Mononuclear cell (primary cell): Measurements from ENCODE around the gene RGS3. TPM values are rescaled to one million over a fixed set of nuclear protein-coding genes. Genes with fewer than 3 reads are reported as not detected.
"Not testable (repeated sequence)": the region's sequence is repeated elsewhere in the genome, so short reads cannot be mapped to it uniquely, and the experiment has no call there.

ENCODE experiments used
- H3K27me3 ChIP-seq: 2 replicates; pipeline ENCODE4 v1.6.0; 2011; ENCODE audit warnings: low read length, control low read depth; ENCODE audit not compliant: insufficient read depth
- H3K4me1 ChIP-seq: 2 replicates; pipeline ENCODE4 v1.5.1; 2011; ENCODE audit warnings: mild to moderate bottlenecking, low read length, control low read depth; ENCODE audit not compliant: insufficient read depth
- H3K4me3 ChIP-seq: 2 replicates; pipeline ENCODE4 v1.5.1; 2011; ENCODE audit warnings: mild to moderate bottlenecking, low read length, moderate library complexity
- H3K9me3 ChIP-seq: 2 replicates; pipeline ENCODE4 v1.5.1; 2011; ENCODE audit warnings: low read depth, mild to moderate bottlenecking, control low read depth, low read length
- total RNA-seq: library from RNA; depleted of rRNA; stranded (reverse); fragments of >200 nt; gene quantifications from one replicate; pipeline ENCODE4 v1.2.3, GENCODE V29; 2012

RGS3 gene
- total RNA-seq, 1 donor, result 15.4 TPM

DNA sequence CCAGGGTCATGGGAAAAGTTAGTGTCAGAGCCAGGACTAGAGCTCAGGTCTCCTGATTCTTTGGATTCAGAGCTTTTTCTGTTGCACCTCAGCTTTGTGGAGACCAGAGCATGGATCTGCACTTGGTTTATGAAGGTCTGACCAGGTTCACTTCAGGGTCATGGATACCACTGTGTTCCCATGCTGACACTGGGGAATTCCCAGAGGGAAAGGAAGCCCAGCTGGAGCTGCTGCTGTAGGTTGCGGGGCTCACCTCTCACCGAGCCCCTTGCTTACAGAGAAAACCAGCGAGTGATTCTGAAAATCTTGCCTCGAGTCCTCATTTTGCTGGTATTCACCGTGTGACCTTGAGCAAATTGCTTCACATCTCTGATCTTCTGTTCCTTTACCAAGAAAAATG lies 83.0 kb downstream of the RGS3 start:
- no peaks in the 10 kb centered on the region for H3K9me3 ChIP-seq
- H3K27me3 ChIP-seq, result no peaks in the 10 kb centered on the region
- no peak overlapping the region for H3K4me3 ChIP-seq
- H3K4me1 ChIP-seq, result peaks cover 29% of the 10 kb centered on the region

- no peak overlapping the region for H3K4me3 ChIP-seq
- no peaks in the 10 kb centered on the region for H3K27me3 ChIP-seq
- H3K9me3 ChIP-seq, result no peaks in the 10 kb centered on the region
- H3K4me1 ChIP-seq, result peaks cover 29% of the 10 kb centered on the region
These were observed 84.0 kb downstream of the RGS3 start for GRCh38 chr9:113547501-113547900.

DNA sequence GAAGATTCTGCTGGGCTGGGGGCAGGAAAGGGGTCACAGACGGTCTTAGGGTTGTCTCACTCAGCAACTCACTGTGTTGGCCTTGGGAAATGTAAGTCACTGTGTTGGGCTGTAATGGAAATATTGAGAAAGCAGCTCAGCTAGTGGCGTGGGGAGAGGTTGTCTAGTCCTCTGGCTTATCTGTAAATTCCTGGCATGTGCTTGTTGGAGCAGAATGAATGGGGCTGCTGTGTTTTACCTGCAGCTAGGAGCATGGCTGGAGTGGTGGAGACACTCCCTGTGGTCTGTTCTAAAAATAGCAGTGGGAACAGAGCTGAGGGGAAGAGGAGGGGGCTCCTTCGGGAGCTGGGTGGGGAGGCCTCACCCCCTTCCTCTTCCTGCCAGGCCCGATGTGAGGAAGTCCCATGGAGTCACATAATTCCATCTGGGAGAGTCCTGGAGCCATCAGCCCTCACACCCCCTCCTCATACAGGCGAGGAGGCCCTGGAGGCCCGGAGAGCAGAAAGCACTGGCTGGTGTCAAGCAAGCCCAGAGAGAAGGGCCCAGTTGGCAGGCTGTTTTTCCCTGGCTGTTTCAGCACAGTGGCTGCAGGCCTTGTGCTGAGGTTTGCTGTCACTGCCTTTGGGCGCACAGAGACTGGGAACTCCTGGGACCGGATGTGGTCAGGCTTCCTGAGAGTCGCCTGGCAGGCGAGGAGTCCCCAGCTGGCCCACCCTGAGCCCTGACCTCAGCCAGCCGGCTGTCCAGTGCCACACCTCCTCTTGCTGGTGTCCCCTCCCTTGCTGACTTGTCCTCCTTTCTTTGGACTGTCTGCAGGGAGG lies 84.9 kb downstream of the RGS3 start:
- H3K9me3 ChIP-seq, result no peaks in the 10 kb centered on the region
- H3K4me3 ChIP-seq, result no peak overlapping the region
- H3K4me1 ChIP-seq, result peaks cover 29% of the 10 kb centered on the region
- no peaks in the 10 kb centered on the region for H3K27me3 ChIP-seq

DNA sequence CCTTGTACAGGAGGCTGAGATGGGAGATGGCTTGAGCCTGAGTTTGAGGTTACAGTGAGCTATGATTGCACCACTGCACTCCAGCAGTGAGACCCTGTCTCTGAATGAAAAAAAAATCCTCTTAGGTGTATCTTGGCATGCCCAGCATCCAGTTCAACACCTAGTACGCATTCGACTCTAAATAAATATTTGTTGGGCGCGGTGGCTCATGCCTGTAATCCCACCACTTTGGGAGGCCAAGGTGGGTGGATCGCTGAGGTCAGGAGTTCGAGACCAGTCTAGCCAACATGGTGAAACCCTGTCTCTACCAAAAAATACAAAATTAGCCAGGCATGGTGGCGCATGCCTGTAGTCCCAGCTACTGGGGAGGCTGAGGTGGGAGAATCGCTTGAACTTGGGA lies 86.4 kb downstream of the RGS3 start:
- not testable (repeated sequence) for H3K27me3 ChIP-seq

DNA sequence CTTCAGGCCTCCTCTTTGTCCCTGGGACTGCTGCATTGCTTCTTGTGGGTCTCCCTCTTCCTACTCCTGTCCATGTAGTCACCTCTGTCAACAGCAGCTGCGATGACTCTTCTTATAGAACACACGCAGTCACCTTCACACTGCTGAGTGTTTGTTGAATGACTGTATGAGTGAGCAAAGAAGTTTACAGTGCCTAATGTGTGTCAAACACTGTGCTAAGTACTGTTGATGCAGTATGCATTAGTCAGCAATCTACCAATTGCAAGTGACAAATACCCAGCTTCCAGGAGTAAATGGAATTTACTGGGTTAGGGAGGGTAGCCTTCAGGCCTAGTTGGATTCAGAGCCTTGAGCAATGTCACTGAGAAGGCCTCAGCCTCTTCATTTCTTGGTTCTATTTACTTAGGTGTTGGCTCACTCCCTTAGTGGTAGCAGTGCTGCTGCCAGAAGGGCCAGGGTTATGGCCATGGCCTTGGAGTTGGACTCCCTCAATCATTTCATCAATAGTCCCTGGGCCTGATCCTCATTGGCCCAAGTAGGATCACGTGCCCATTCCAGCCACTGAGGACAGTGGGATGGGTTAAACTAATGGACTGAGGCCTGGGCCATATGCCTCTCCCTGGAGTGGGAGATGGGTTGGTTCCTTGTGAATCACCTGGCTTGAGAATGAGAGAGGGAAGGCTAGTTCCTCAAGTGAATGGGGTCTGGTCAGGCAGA lies 93.5 kb downstream of the RGS3 start:
- H3K4me1 ChIP-seq, result peaks cover 5% of the 10 kb centered on the region

More for the DNA sequence above, 86.4 kb downstream of the RGS3 start:
- not testable (repeated sequence) for H3K4me3 ChIP-seq, H3K9me3 ChIP-seq
- H3K4me1 ChIP-seq, result peaks cover 26% of the 10 kb centered on the region

GRCh38 chr9:113558632-113559502 lies 95.3 kb downstream of the RGS3 start:
- Histone ChIP-seq H3K9me3 (no peaks in the 10 kb centered on the region), H3K4me3 (no peak overlapping the region), H3K4me1 (peaks cover 6% of the 10 kb centered on the region), H3K27me3 (no peaks in the 10 kb centered on the region)

More for the DNA sequence above, 93.5 kb downstream of the RGS3 start:
- no peaks in the 10 kb centered on the region for H3K9me3 ChIP-seq
- H3K4me3 ChIP-seq, result no peak overlapping the region
- H3K27me3 ChIP-seq, result no peaks in the 10 kb centered on the region

DNA sequence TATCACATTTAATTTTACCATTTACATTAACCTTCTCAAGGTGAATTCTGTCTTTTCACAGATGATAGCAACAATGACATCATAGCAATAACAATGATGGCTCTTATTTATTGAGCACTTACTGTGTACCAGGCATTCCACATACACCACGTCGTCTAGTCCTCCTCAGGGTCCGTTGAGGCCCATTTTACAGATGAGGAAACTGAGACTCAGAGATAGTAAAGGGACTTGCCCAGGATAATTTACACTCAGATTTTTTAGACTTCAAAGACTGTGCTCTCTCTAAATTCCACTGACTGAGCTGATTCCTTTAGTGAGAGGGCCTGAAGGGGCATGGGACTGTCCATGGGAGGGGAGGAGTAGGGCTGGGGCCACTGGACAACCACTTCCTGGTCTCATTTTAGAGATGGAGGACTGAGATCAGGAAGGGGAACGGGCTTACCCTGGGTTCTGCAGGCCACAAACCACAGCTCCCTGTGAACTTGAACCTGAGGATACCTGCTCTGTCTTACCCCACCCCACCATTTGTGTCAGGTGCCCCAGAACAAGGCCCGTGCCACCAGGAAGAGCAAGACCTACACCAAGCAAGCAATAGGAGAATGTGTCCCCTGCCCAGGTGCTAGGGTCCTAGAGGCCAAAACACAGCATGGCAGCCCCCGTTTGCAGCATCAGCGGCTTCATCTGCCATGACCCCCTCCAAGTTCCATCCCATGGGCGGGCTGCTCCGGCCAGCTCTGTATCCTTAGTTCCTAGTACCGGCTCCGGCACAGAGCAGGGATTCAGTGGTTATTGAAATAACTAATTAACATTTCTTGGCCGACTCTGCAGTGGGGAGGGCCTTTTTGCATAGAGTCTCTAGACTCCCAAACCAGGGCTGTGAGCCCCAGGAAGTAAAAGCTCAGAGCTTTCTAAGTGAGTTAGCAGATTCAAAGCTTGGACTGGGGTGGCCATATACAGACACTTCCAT lies 96.6 kb downstream of the RGS3 start:
- Histone ChIP-seq H3K27me3 (no peaks in the 10 kb centered on the region), H3K4me1 (peaks cover 18% of the 10 kb centered on the region), H3K4me3 (no peak overlapping the region), H3K9me3 (no peaks in the 10 kb centered on the region)

- H3K4me3 ChIP-seq, result no peak overlapping the region
- no peaks in the 10 kb centered on the region for H3K9me3 ChIP-seq
- peaks cover 34% of the 10 kb centered on the region for H3K4me1 ChIP-seq
- H3K27me3 ChIP-seq, result no peaks in the 10 kb centered on the region
These were observed 99.3 kb downstream of the RGS3 start for GRCh38 chr9:113562653-113563381.

- Histone ChIP-seq H3K4me1 (peaks cover 34% of the 10 kb centered on the region), H3K4me3 (no peak overlapping the region), H3K9me3 (no peaks in the 10 kb centered on the region), H3K27me3 (no peaks in the 10 kb centered on the region)
These were observed 100.4 kb downstream of the RGS3 start for GRCh38 chr9:113563826-113564497.

- Histone ChIP-seq H3K9me3 (no peaks in the 10 kb centered on the region), H3K4me3 (peak overlapping the region; percentile 26), H3K27me3 (no peaks in the 10 kb centered on the region), H3K4me1 (peaks cover 34% of the 10 kb centered on the region)
These were observed 101.1 kb downstream of the RGS3 start for GRCh38 chr9:113564498-113565237.

DNA sequence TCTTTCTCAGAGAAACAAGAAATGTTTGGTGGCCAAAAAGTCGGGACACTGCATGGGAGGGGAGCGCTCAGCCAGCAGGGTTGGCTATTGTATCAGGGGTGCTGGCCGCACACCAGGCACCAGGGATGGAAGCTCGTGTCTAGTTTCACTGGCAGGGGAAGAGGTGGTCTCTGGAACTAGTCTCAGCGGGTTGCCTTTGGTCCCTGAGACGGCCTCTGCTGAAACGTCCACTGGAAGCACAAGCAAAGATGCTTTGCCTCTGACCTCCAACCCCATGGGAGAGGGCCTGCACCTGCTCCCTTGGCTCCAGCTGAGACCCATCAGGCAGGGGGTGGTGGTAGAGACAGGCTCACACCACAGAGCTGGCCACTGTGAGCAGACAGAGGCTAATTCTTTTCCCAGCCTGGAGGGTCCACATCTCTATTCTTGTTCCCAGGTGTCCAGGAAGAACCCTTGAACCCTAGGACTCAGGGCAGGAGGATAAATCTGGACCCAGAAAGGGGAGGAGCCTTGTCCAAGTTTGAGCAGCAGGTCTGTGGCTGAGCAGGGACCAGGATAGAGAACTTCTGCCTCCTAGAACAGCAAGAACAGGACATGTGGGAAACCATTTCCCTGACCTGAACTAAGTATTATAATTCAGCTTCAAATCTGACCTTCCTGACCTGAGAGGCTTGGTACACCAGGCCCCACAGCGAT lies 102.6 kb downstream of the RGS3 start:
- H3K4me3 ChIP-seq, result no peak overlapping the region
- peaks cover 29% of the 10 kb centered on the region for H3K4me1 ChIP-seq
- no peaks in the 10 kb centered on the region for H3K27me3 ChIP-seq
- H3K9me3 ChIP-seq, result no peaks in the 10 kb centered on the region

GRCh38 chr9:113566712-113567071 lies 103.2 kb downstream of the RGS3 start:
- Histone ChIP-seq H3K4me1 (peaks cover 29% of the 10 kb centered on the region), H3K4me3 (no peak overlapping the region), H3K9me3 (no peaks in the 10 kb centered on the region), H3K27me3 (no peaks in the 10 kb centered on the region)
